GM19035 (cell line): Measurements from ENCODE around the gene ROGDI.
"Not testable (repeated sequence)": the region's sequence is repeated elsewhere in the genome, so short reads cannot be mapped to it uniquely, and the experiment has no call there.

Experiments
- ATAC-seq: cut with Tn5 transposase; IDR thresholded peaks from one replicate; pipeline ENCODE4 v1.9.1; 2021; ENCODE audit not compliant: unreplicated experiment

Gene ROGDI

GRCh38 chr16:4795181-4795827 is 7.1 kb downstream of the ROGDI start, which contains the start of gene SMIM22:
TSS of gene SMIM22 (plus strand) at chr16:4795369. CDS start at chr16:4795735, 366 bp downstream.
- no peak for ATAC-seq

- ATAC-seq, result no peak
Measured at GRCh38 chr16:4792951-4793513, 9.4 kb downstream of the ROGDI start.

- ATAC-seq, result no peak
Measured at GRCh38 chr16:4790871-4791270, 11.6 kb downstream of the ROGDI start.

GRCh38 chr16:4790261-4790660 is 12.2 kb downstream of the ROGDI start:
- ATAC-seq, result no peak

GRCh38 chr16:4788910-4789309 is 13.5 kb downstream of the ROGDI start:
- ATAC-seq, result no peak

- ATAC-seq, result no peak
Measured at GRCh38 chr16:4788489-4788889, 13.9 kb downstream of the ROGDI start.

- ATAC-seq, result no peak
Measured at GRCh38 chr16:4787627-4788482, 14.6 kb downstream of the ROGDI start, which contains the start of gene SEPTIN12. TSS of gene SEPTIN12 (minus strand) at chr16:4788345. CDS start at chr16:4787645, 700 bp downstream.

GRCh38 chr16:4787068-4787467 is 15.4 kb downstream of the ROGDI start:
- ATAC-seq, result no peak

GRCh38 chr16:4785758-4786433 is 16.5 kb downstream of the ROGDI start:
- ATAC-seq, result no peak

- not testable (repeated sequence) for ATAC-seq
Measured at GRCh38 chr16:4784444-4784987, 17.9 kb downstream of the ROGDI start.

- ATAC-seq, result no peak
Measured at GRCh38 chr16:4783951-4784336, 18.5 kb downstream of the ROGDI start.

- ATAC-seq, result no peak
Measured at GRCh38 chr16:4783251-4783950, 19.0 kb downstream of the ROGDI start.

GRCh38 chr16:4780235-4780634 is 22.2 kb downstream of the ROGDI start:
- ATAC-seq, result no peak

- no peak for ATAC-seq
Measured at GRCh38 chr16:4778050-4778392, 24.4 kb downstream of the ROGDI start.

GRCh38 chr16:4777339-4778049 is 24.9 kb downstream of the ROGDI start:
- ATAC-seq, result no peak

GRCh38 chr16:4776141-4776705 is 26.2 kb downstream of the ROGDI start:
- ATAC-seq, result no peak

- ATAC-seq, result no peak
Measured at GRCh38 chr16:4775005-4775404, 27.4 kb downstream of the ROGDI start.

GRCh38 chr16:4772351-4772750 is 30.1 kb downstream of the ROGDI start:
- ATAC-seq, result no peak

- ATAC-seq, result no peak
Measured at GRCh38 chr16:4771646-4772045, 30.8 kb downstream of the ROGDI start.

GRCh38 chr16:4769306-4769638 is 33.2 kb downstream of the ROGDI start:
- ATAC-seq, result no peak
